Iris pigment epithelial cell (primary cell): ENCODE data around the gene NCAM1.

Source experiments
- DNase-seq: peaks from one replicate; pipeline ENCODE4 v3.0.0-alpha.2; 2011; ENCODE audit warnings: low read depth

NCAM1 gene

DNA sequence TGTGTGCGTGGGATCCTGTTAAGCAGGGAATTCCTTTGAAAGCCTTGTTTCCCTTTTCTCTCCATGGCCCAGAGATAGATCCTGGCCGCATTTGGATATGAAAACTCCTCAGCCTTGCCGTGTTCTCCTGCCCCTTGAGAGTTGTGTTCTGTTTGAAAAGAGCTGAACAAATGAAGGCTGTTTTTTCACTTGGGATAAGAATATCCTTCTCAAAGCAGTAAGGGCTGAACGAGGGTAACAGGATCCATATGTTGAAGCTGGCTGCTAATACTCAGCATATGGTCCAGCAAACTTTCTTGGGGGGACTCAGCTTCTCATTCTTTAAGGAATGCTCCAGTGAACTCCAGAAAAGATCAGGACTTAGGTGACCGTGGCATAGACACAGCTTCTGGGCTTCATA, 238.6 kb downstream of the NCAM1 start:
- no peak for DNase-seq

DNA sequence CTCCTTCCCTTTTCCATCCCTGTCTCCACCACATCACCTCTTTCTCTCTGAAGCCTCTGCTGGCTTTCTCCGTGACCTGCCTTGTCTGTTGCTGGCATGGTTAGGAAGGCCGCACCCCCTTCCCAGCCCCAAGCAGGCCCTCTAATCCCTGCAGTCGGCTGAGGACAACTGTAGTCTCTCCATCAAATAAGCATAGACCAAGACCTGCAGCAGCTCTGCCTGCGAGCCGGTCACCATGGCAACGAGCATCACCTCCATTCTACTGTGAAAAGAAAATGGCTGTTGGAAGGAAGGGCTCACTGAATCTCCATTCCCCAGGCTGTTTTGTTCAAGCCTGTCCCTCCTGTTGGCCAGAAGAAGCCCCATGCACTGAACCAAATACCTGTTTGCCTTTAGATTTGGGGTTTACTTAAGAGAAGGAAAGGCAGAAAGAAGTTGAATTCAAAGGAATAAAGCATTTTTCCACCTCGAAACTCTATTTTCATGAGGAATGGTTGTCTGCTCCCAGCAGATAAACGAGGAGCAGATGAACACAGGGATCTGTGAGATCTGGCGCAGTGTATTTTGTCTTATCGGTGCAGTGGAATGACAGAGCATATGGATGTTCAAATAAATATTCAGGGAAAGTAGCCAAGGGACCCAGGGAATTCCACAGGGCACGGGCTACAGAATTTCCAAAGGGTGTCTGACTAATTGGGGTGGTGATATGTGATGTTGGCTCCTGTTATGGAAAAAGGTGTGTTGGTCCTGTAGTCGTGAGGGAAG, 240.0 kb downstream of the NCAM1 start:
- DNase-seq, result no peak

DNA sequence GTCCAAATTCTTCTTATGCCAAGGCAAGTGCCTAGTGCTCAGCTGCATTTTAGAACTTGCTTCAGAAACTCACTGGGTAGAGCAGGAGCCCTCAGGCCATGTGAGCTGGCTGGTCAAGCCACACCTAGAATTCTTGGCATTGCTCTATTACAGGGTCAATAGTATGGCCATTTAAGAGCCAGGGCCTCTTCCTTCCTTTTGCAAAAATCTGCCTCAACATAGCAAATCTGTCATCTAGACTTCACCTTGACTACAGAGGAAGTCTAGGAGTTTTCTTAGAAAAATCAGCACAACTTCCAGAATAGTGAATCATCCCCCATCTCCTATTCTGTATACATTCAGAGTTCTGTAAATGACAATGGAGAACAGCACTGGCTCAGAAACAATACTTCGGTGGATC, 241.2 kb downstream of the NCAM1 start:
- DNase-seq, result peak; percentile 26

DNA sequence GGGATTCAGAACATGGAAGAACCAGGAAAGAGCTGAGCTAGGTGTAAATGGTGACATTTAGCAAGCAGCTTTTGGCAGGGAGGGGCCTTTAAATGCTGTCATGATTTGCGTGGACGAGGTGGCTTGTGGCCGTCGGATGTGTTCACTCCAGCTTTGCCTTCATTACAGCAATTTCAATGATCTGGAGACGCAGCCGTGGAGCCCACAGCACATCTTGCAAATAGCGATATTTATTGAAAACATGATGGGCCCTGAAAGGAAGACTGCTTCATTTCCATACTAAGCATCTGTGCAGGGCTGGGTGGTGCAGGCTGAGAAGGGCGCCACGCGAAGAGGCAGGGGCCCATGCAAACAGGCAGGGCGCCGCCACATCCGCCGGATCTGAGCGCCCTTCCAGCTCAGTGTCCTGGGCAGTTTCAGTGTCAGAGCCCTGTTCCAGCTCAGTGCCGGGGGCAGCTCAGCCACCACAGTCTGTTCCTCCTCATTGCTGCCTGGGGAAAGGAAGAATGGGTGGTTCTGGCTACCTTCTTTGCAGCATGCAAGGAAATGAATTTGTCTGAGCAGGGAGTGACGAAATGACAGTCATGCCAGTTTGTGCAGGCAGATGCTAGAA, 242.0 kb downstream of the NCAM1 start:
- DNase-seq, result no peak

DNA sequence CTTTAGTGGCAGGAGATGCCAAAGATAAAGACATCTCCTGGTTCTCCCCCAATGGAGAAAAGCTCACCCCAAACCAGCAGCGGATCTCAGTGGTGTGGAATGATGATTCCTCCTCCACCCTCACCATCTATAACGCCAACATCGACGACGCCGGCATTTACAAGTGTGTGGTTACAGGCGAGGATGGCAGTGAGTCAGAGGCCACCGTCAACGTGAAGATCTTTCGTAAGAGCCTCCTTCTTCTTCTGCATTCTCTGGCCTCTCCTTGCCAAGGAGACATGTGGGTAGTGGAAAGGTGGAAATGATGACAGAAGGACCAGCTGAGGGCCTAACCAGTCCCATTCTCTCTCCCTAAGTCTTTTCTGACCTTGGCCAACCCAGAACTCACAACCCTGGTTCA, 243.1 kb downstream of the NCAM1 start:
- DNase-seq, result no peak

DNA sequence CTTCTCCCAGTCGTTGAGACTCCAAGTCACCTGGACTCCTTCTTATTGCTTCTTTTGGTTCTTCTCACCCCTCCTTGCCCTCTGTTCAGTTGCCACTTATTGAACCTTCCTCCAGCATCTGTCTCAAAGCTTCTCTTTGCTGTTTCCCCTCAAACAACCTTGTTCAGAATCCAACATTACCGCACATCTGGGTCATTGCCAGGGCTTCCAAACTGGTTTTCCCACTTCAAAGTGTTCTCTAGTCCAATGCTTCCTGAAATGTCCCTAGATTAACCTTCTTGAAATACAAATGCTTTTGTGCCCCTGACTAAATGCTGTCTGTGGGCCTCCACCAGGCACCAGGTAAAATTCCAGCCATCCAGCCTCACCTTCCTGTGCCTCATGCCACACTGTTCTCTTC, 252.3 kb downstream of the NCAM1 start:
- no peak for DNase-seq

- DNase-seq, result no peak
Measured at GRCh38 chr11:113222241-113222640, 261.0 kb downstream of the NCAM1 start.

- no peak for DNase-seq
Measured at GRCh38 chr11:113234888-113235287, 273.7 kb downstream of the NCAM1 start.

GRCh38 chr11:113237261-113237660, 276.0 kb downstream of the NCAM1 start:
- no peak for DNase-seq

DNA sequence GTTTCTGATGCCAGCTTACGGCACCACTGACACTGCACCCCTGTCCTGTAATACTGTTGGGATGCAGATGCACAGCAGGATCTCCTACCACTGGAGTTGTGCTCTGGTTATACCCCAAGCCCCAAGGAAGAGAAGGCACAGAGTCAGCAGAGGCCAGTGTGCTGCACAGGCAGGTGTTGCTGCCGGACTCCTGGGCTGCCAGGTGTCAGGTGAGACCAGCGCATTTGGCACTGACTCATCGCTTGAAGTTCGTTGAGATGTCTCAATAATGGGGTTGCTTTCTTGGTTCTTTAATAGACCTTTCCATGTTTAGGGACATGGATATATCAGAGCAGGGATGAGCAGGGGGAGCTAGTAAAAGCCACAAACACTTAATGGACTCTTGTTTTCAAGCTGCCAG, 277.5 kb downstream of the NCAM1 start:
- no peak for DNase-seq

- no peak for DNase-seq
Measured at GRCh38 chr11:113240389-113240788, 279.2 kb downstream of the NCAM1 start.

- peak; percentile 42 for DNase-seq
Measured at GRCh38 chr11:113240790-113241635, 279.8 kb downstream of the NCAM1 start.

DNA sequence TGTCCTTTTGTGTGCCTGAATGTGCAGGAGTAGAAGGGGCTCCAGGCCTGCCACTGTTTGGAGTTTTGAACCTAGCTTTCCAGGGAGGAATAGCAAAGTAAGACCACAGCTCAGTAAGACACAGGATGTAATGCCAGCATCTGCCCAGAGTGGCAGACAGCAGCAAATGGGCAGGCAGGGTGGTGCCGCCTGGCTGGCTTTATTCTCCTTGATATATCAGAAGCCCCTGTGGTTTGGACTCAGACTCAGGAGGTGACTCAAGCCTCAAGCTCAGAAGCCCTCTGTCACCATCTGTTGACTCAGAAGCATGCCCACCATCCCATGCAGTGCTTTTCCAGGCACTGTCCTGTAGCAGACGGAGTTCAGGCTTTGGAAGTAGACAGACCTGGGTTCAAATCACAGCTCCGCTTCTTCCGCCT, 280.4 kb downstream of the NCAM1 start:
- peak; percentile 24 for DNase-seq

- DNase-seq, result no peak
Measured at GRCh38 chr11:113242060-113242459, 280.8 kb downstream of the NCAM1 start.

GRCh38 chr11:113242767-113243397, 281.7 kb downstream of the NCAM1 start:
- peak; percentile 89 for DNase-seq

- DNase-seq, result no peak
Measured at GRCh38 chr11:113243696-113244095, 282.5 kb downstream of the NCAM1 start.

- no peak for DNase-seq
Measured at GRCh38 chr11:113245216-113245615, 284.0 kb downstream of the NCAM1 start.

- DNase-seq, result no peak
Measured at GRCh38 chr11:113247221-113247620, 286.0 kb downstream of the NCAM1 start.

DNA sequence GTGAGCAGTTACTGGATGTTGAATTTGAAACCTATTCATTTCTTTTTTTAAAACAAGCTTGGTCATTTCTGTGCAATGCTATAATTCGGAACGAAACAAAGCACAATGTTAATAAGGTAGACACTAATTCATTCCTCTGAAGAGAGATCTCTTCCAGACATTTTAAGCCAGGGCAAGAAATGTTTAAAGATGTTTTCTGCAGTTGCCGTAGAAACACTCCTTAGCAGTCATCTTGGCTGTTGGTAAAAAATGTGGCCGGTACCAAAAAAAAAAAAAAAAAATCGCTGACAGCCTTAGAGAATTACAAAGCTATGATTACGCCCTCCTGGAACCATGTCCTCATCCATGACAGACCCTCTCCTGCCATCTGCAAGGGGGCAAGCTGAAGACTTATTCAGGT, 286.7 kb downstream of the NCAM1 start:
- DNase-seq, result no peak

- no peak for DNase-seq
Measured at GRCh38 chr11:113248702-113249490, 287.7 kb downstream of the NCAM1 start.

- DNase-seq, result peak; percentile 20
Measured at GRCh38 chr11:113249491-113249763, 288.2 kb downstream of the NCAM1 start.

DNA sequence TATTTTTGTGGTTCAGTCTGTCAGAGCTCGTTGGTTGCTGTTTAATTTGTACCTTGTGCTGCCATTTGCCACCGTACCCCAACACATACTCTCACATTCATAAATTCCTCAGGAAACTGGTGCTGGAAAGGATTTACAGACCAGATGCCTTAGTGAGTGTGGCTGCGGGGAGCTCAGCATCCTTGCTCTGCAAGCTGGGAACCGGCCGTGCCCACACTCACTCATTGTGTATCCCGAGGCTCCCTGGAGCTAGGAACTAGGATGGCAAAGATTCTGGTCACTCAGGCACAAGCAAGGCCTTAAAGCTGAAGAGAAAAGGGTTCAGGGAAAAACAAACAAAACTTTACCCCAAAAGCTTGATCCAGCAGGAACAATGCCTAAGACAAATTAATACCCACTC, 288.6 kb downstream of the NCAM1 start:
- no peak for DNase-seq
